ENCODE results near the gene NGEF. TPM values are rescaled to one million over a fixed set of nuclear protein-coding genes. Genes with fewer than 3 reads are reported as not detected.

NGEF gene
- polyA plus RNA-seq, 1 experiment, result 0.10 TPM

GRCh38 chr2:233060501-233060979 lies 47.5 kb upstream of the NGEF start:
- ChIA-PET POLR2A (no interaction called here), CTCF (interaction anchor here (0.5 to 2.1 kb wide), 2 partner anchors 207 to 276 kb away, joined by 3 to 8 read pairs; no protein-coding TSS in a partner anchor)
- Histone ChIP-seq H3K4me3 (ENCODE audit: low read depth, low read length) (no peak overlapping the region), H3K27me3 (ENCODE audit: control insufficient read depth, insufficient read depth, low read length) (no peaks in the 10 kb centered on the region), H3K9me3 (ENCODE audit: control insufficient read depth, insufficient read depth, low read length) (no peaks in the 10 kb centered on the region; the same call in 1 of the 2 replicates), H3K27ac (ENCODE audit: low read depth, low read length) (no peak overlapping the region)
- no peak for DNase-seq (ENCODE audit: low read depth, low spot score)
- TF ChIP-seq, protein P1, sequence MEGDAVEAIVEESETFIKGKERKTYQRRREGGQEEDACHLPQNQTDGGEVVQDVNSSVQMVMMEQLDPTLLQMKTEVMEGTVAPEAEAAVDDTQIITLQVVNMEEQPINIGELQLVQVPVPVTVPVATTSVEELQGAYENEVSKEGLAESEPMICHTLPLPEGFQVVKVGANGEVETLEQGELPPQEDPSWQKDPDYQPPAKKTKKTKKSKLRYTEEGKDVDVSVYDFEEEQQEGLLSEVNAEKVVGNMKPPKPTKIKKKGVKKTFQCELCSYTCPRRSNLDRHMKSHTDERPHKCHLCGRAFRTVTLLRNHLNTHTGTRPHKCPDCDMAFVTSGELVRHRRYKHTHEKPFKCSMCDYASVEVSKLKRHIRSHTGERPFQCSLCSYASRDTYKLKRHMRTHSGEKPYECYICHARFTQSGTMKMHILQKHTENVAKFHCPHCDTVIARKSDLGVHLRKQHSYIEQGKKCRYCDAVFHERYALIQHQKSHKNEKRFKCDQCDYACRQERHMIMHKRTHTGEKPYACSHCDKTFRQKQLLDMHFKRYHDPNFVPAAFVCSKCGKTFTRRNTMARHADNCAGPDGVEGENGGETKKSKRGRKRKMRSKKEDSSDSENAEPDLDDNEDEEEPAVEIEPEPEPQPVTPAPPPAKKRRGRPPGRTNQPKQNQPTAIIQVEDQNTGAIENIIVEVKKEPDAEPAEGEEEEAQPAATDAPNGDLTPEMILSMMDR (IDR thresholded peaks at IDR 0.05; ENCODE audit: low read depth, low read length), result no peak

GRCh38 chr2:233059797-233060500 lies 46.9 kb upstream of the NGEF start, which contains the start of gene INPP5D:
Gene INPP5D, plus strand, starts transcription at chr2:233060342. Its CDS starts 137 bp downstream, at chr2:233060479.
- POLR2A ChIA-PET, result no interaction called here
- no peaks in the 10 kb centered on the region; the same call in 1 of the 2 replicates for H3K9me3 ChIP-seq (ENCODE audit: control insufficient read depth, insufficient read depth, low read length)
- CTCF ChIA-PET, result interaction anchor here (2.1 kb wide), 1 partner anchor 207 kb away, joined by 8 read pairs; no protein-coding TSS in a partner anchor
- no peak within 1 kb of the TSS for H3K4me3 ChIP-seq (ENCODE audit: low read depth, low read length)
- DNase-seq (ENCODE audit: low read depth, low spot score), result no peak
- H3K27me3 ChIP-seq (ENCODE audit: control insufficient read depth, insufficient read depth, low read length), result no peaks in the 10 kb centered on the region
- no peak within 1 kb of the TSS for H3K27ac ChIP-seq (ENCODE audit: low read depth, low read length)
- TF ChIP-seq, protein P1 (IDR thresholded peaks at IDR 0.05; ENCODE audit: low read depth, low read length), result no peak

- DNase-seq (ENCODE audit: low read depth, low spot score), result no peak
- POLR2A ChIA-PET, result no interaction called here
- TF ChIP-seq, protein P1 (IDR thresholded peaks at IDR 0.05; ENCODE audit: low read depth, low read length), result no peak
- no peak overlapping the region for H3K27ac ChIP-seq (ENCODE audit: low read depth, low read length)
- H3K9me3 ChIP-seq (ENCODE audit: control insufficient read depth, insufficient read depth, low read length), result no peaks in the 10 kb centered on the region; the same call in 1 of the 2 replicates
- no peak overlapping the region for H3K4me3 ChIP-seq (ENCODE audit: low read depth, low read length)
- CTCF ChIA-PET, result no interaction called here
- no peaks in the 10 kb centered on the region for H3K27me3 ChIP-seq (ENCODE audit: control insufficient read depth, insufficient read depth, low read length)
Measured at GRCh38 chr2:233059547-233059796, 46.4 kb upstream of the NGEF start.

DNA sequence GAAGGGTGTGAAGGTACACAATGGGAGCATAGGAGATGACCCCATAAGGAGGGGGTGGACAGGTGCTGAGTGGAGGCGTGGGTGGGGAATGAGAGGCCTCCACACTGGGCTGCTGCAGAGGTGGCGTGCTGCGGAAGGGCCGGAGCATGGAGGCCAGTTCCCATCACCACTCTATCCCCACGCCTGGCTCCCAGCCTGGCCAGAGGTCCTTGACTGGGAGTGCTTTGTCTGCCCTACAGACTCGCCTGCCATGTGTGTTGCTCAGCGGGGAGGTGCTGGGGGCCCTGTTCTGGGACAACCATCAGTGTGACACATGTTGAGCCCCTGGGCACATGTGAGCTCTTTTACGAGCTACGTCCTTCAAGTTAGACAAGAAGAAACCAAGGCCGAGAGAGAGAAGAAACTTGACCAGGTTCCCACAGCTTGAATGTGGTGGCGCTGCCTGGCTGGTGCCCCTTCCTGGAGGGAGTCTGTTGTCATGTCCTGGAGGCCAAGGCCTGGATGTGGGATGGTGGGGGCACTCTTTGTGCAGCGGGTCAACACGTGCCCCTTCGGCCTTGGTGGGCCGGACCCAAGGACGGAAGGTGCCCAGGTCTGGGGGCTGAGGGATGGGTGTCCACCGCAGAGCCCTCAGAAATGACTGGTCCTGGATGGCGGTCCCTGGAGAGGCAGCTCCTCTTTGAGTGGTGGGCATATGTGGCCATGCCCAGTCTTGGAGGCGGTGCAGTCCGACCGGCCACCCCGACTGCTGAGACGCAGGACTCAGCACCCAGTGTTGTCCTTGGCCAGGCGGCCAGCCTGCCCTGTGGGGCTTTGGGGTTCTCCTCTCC lies 45.9 kb upstream of the NGEF start:
- Histone ChIP-seq H3K27me3 (ENCODE audit: control insufficient read depth, insufficient read depth, low read length) (no peaks in the 10 kb centered on the region), H3K27ac (ENCODE audit: low read depth, low read length) (no peak overlapping the region), H3K9me3 (ENCODE audit: control insufficient read depth, insufficient read depth, low read length) (no peaks in the 10 kb centered on the region; the same call in 1 of the 2 replicates), H3K4me3 (ENCODE audit: low read depth, low read length) (no peak overlapping the region)
- CTCF ChIA-PET, result no interaction called here
- POLR2A ChIA-PET, result no interaction called here
- TF ChIP-seq, protein P1 (IDR thresholded peaks at IDR 0.05; ENCODE audit: low read depth, low read length), result no peak
- no peak for DNase-seq (ENCODE audit: low read depth, low spot score)

Measured in AG04450 (cell line).